Activated naive CD4-positive, alpha-beta T cell treated with anti-CD3 and anti-CD28 coated beads for 36 hours (primary cell): ENCODE results near the gene ATG4B. TPM values are rescaled to one million over a fixed set of nuclear protein-coding genes. Genes with fewer than 3 reads are reported as not detected.
A peak's percentile ranks its signal among the peaks of the same experiment; 100 is the strongest.

ENCODE experiments used
- CTCF ChIA-PET: fragments of 350-600 bp; sonication (Branson Sonifier 250); formaldehyde crosslinking; loops from one replicate; lab custom pipeline; 2021; ENCODE audit warnings: antibody characterized with exemption; lab: Charles Lee
- DNase-seq: peaks from one replicate; pipeline ENCODE4 v3.0.0-alpha.2; 2020
- H3K27ac Mint-ChIP-seq: one replicate; pipeline ENCODE4 v1.8.0; 2021; ENCODE audit warnings: mild to moderate bottlenecking, mixed read lengths
- H3K27me3 Mint-ChIP-seq: one replicate; pipeline ENCODE4 v1.8.0; 2021; ENCODE audit warnings: low read depth, mixed read lengths
- H3K36me3 Mint-ChIP-seq: one replicate; pipeline ENCODE4 v1.8.0; 2021; ENCODE audit warnings: low read depth, mixed read lengths
- H3K4me1 Mint-ChIP-seq: one replicate; pipeline ENCODE4 v1.8.0; 2021; ENCODE audit warnings: low read depth, mixed read lengths
- H3K4me3 Mint-ChIP-seq: one replicate; pipeline ENCODE4 v1.8.0; 2021; ENCODE audit warnings: mild to moderate bottlenecking, moderate library complexity, mixed read lengths
- H3K9me3 Mint-ChIP-seq: one replicate; pipeline ENCODE4 v1.8.0; 2021; ENCODE audit warnings: mixed read lengths
- intact Hi-C: fragments of 100-400 bp; cut with micrococcal nuclease; formaldehyde crosslinking; loops from one replicate; pipeline ENCODE4 v1.15.1; 2023
- total RNA-seq, 2 experiments: library from RNA; stranded (reverse); gene quantifications; one replicate each; pipeline ENCODE4 v1.2.3, GENCODE V29; 2021

ATG4B gene
- total RNA-seq, 2 experiments from 2014 or later, result 71.5 to 82.5 TPM

DNA sequence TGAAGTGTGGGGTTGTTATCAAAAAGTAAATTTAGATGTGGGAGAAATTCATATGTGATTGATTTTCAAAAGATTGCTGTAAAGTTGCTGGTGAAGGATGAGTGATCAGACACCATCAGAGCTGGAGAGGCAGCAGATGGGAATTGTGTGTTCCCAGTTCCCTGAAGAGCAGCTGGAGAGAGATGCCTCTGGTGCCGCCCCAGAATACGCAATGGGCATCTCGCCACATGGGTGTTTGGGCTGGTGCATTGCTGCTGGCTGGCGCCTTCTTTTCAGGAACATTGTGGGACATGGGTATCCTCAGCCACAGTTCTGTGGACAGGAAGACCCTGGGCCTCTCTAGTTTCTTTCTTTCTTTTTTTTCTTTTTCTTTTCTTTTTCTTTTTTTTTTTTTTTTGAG lies 11.9 kb downstream of the ATG4B start:
- intact Hi-C loops, result no loop called here
- no peaks in the 10 kb centered on the region for H3K27me3 Mint-ChIP-seq
- CTCF ChIA-PET, result no interaction called here
- H3K9me3 Mint-ChIP-seq, result no peaks in the 10 kb centered on the region
- peaks cover 9% of the 10 kb centered on the region for H3K4me1 Mint-ChIP-seq
- no peak overlapping the region for H3K4me3 Mint-ChIP-seq
- no peak for DNase-seq
- peaks cover 4% of the 10 kb centered on the region for H3K36me3 Mint-ChIP-seq
- H3K27ac Mint-ChIP-seq, result no peak overlapping the region

DNA sequence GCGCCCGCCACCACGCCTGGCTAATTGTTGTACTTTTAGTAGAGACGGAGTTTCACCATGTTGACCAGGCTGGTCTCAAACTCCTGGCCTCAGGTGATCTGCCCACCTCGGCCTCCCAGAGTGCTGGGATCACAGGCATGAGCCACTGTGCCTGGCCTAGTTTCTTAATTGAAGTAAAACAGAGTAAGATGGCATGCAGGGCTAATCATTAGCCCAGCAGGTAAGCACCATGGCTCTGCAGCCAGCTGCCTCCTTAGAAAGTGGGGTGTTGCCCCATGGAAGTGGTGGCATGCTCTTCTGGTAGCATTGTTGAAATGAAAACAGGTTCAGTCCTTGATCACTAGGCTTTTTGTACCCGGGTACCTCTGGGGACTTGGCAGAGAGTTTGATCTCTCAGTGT lies 12.4 kb downstream of the ATG4B start:
- no peaks in the 10 kb centered on the region for H3K9me3 Mint-ChIP-seq
- DNase-seq, result no peak
- CTCF ChIA-PET, result no interaction called here
- no peaks in the 10 kb centered on the region for H3K27me3 Mint-ChIP-seq
- H3K36me3 Mint-ChIP-seq, result peaks cover 5% of the 10 kb centered on the region
- H3K4me3 Mint-ChIP-seq, result no peak overlapping the region
- no peak overlapping the region for H3K27ac Mint-ChIP-seq
- intact Hi-C loops, result no loop called here
- H3K4me1 Mint-ChIP-seq, result peaks cover 8% of the 10 kb centered on the region

- intact Hi-C loops, result no loop called here
- no peaks in the 10 kb centered on the region for H3K9me3 Mint-ChIP-seq
- no peak overlapping the region for H3K4me3 Mint-ChIP-seq
- CTCF ChIA-PET, result no interaction called here
- no peak for DNase-seq
- no peaks in the 10 kb centered on the region for H3K27me3 Mint-ChIP-seq
- H3K36me3 Mint-ChIP-seq, result peaks cover 13% of the 10 kb centered on the region
- H3K4me1 Mint-ChIP-seq, result peaks cover 7% of the 10 kb centered on the region
- no peak overlapping the region for H3K27ac Mint-ChIP-seq
Observed at GRCh38 chr2:241652142-241652541, 14.6 kb downstream of the ATG4B start.

DNA sequence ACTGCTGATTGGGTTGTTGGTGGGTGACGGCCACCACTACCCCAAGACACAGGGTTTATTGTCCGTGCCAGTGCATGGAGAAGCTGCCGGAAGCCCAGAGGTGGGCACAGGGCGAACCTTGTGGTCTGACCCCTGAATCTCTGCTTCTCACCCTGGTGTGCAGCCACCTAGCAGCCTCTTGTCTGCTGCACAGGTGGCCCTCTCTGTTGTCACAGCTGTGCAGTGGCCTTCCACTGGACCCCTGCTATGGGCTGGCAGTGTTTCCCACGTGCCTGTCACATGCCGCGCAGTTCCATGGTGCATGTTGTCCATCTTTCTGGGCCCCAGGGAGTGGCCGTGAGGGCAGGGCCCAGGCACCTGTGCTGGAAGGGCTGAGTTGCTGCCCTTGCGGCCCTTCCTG lies 15.2 kb downstream of the ATG4B start:
- no peaks in the 10 kb centered on the region for H3K9me3 Mint-ChIP-seq
- H3K4me1 Mint-ChIP-seq, result peaks cover 7% of the 10 kb centered on the region
- intact Hi-C loops, result no loop called here
- no peak overlapping the region for H3K27ac Mint-ChIP-seq
- DNase-seq, result no peak
- CTCF ChIA-PET, result no interaction called here
- no peaks in the 10 kb centered on the region for H3K27me3 Mint-ChIP-seq
- H3K4me3 Mint-ChIP-seq, result no peak overlapping the region
- H3K36me3 Mint-ChIP-seq, result peaks cover 16% of the 10 kb centered on the region

DNA sequence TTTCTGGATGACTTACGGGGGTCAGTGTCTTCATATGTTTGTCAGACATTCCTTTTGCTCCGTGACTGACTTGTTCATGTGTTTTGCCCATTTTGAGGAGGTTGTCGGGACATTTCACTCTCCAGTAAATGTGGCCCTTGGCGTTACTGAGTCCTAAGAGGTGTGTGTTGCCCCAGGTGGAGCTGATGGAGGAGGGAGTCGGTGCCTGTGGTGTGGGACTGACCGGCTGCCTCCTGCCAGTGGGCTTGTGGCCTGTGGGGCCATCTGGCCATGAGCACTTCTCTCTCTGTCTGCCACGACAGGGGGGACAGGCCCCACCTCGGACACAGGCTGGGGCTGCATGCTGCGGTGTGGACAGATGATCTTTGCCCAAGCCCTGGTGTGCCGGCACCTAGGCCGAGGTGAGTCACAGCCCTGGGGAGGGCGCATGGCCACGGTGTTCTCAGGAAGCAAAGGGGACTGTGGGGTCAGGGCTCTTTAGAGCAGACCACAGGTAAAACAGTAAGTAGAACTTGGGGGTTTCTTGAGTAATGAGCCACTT lies 15.8 kb downstream of the ATG4B start:
- Mint-ChIP-seq H3K4me1 (peaks cover 7% of the 10 kb centered on the region), H3K36me3 (peaks cover 16% of the 10 kb centered on the region), H3K27me3 (no peaks in the 10 kb centered on the region), H3K4me3 (no peak overlapping the region), H3K27ac (no peak overlapping the region), H3K9me3 (no peaks in the 10 kb centered on the region)
- intact Hi-C loops, result no loop called here
- DNase-seq, result no peak
- CTCF ChIA-PET, result interaction anchor here (0.7 kb wide), 1 partner anchor 369 kb away, joined by 4 read pairs; no protein-coding TSS in a partner anchor

- Mint-ChIP-seq H3K27me3 (no peaks in the 10 kb centered on the region), H3K27ac (no peak overlapping the region), H3K36me3 (peaks cover 19% of the 10 kb centered on the region), H3K9me3 (no peaks in the 10 kb centered on the region), H3K4me1 (no peaks in the 10 kb centered on the region), H3K4me3 (no peak overlapping the region)
- intact Hi-C loops, result no loop called here
- CTCF ChIA-PET, result no interaction called here
- DNase-seq, result no peak
Observed at GRCh38 chr2:241654551-241654950, 17.1 kb downstream of the ATG4B start.

DNA sequence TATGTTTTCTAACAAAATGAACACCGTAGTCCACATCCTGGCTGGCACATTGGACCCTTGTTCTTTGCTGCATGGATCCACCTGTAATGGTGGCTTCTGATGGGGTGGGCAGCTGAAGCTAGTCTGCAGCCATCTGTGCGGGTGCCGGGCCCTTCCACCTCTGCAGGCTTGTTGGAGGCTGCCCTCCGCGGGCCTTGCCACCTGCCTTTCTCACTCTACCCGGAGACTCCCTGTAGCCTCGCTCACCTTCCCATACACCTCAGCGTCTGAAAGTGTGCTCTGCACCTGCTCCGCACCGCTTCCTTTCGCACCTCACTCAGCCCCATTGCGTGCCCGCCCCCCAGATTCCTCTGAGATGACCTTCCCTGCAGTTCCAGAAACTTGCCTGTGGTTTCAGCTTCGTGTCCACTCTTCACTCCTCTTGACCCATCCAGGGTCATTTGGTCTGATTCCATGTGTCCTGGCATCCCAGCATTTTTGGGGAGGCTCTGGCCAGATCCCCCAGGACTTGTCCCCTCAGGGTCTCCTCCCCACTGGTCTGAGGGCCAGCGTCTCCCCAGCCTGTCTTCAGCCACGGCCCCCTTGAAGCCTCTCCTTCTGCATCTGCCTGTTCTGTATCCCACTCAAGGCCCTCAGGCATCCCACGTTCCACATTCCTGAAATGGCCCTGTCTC lies 18.2 kb downstream of the ATG4B start:
- Mint-ChIP-seq H3K36me3 (peaks cover 24% of the 10 kb centered on the region), H3K27me3 (no peaks in the 10 kb centered on the region), H3K27ac (no peak overlapping the region), H3K4me1 (no peaks in the 10 kb centered on the region), H3K9me3 (no peaks in the 10 kb centered on the region), H3K4me3 (no peak overlapping the region)
- DNase-seq, result no peak
- intact Hi-C loops, result no loop called here
- CTCF ChIA-PET, result no interaction called here

- H3K9me3 Mint-ChIP-seq, result no peaks in the 10 kb centered on the region
- no peak overlapping the region for H3K27ac Mint-ChIP-seq
- H3K4me1 Mint-ChIP-seq, result no peaks in the 10 kb centered on the region
- H3K4me3 Mint-ChIP-seq, result no peak overlapping the region
- H3K27me3 Mint-ChIP-seq, result no peaks in the 10 kb centered on the region
- peaks cover 24% of the 10 kb centered on the region for H3K36me3 Mint-ChIP-seq
- CTCF ChIA-PET, result no interaction called here
- no peak for DNase-seq
- intact Hi-C loops, result no loop called here
Observed at GRCh38 chr2:241656190-241656741, 18.8 kb downstream of the ATG4B start.

DNA sequence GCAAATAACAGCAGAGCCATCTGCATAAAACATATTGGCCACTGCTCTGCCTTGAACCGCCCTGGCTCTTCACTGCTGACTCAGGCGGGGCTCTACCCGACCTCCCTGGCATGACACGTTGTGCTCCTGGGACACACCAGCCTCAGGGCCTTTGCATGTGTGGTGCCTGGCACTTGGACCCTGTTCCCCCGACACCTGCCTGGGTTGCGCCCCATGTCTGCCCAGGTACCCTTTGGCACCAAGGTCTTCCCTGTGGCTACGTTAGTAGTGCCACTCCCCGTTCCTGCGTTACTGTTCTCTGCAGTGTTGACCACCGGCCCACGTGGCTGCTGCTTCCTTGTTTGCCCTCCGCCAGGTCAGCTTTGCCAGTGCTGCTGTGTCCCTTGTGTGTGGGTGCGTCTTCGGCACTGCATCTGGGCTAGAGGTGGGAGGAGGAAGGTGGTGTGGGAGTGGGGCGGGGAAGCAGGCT lies 20.3 kb downstream of the ATG4B start:
- H3K27ac Mint-ChIP-seq, result no peak overlapping the region
- intact Hi-C loops, result no loop called here
- H3K4me3 Mint-ChIP-seq, result no peak overlapping the region
- no peaks in the 10 kb centered on the region for H3K27me3 Mint-ChIP-seq
- H3K9me3 Mint-ChIP-seq, result no peaks in the 10 kb centered on the region
- no peak for DNase-seq
- peaks cover 22% of the 10 kb centered on the region for H3K36me3 Mint-ChIP-seq
- H3K4me1 Mint-ChIP-seq, result no peaks in the 10 kb centered on the region
- CTCF ChIA-PET, result interaction anchor here (1.5 kb wide), 1 partner anchor 10 kb away, joined by 5 read pairs; no protein-coding TSS in a partner anchor

- peaks cover 22% of the 10 kb centered on the region for H3K36me3 Mint-ChIP-seq
- no peaks in the 10 kb centered on the region for H3K4me1 Mint-ChIP-seq
- CTCF ChIA-PET, result interaction anchor here (0.8 to 1.5 kb wide), 2 partner anchors 10 to 1329 kb away, joined by 3 to 5 read pairs; no protein-coding TSS in a partner anchor
- no peak overlapping the region for H3K27ac Mint-ChIP-seq
- H3K27me3 Mint-ChIP-seq, result no peaks in the 10 kb centered on the region
- no peak overlapping the region for H3K4me3 Mint-ChIP-seq
- intact Hi-C loops, result no loop called here
- DNase-seq, result no peak
- H3K9me3 Mint-ChIP-seq, result no peaks in the 10 kb centered on the region
Observed at GRCh38 chr2:241658296-241658695, 20.8 kb downstream of the ATG4B start.

DNA sequence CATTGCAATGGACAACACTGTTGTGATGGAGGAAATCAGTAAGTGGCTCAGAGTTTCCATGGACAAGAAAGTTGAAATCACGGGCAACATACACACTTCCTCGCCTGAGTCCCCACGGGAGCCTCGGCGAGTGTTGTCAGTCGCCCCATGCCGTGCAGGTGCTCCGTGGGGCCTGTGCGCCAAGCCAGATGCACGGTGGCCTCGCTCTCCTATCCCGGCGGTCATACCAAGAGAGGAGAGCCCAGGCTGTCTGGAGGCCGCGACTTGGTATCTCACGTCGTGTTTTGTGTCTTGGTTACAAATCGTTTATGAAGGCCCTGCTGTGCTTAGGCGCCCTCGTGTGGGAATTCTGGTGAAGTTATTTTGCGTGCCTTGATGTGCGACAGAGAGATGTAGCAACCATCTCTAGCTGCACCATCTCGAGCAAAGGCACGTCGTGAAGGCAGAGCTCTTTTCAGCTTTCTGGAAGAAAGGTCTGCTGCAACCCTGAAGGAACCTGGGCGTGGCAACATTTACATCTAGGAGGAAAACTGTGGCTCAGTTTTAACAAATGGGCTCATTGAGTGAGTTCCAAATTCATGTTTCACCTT lies 21.8 kb downstream of the ATG4B start:
- Mint-ChIP-seq H3K4me1 (no peaks in the 10 kb centered on the region), H3K36me3 (peaks cover 22% of the 10 kb centered on the region), H3K27ac (no peak overlapping the region), H3K4me3 (no peak overlapping the region), H3K9me3 (no peaks in the 10 kb centered on the region), H3K27me3 (no peaks in the 10 kb centered on the region)
- CTCF ChIA-PET, result interaction anchor here (0.7 to 1.5 kb wide), 5 partner anchors 11 to 155 kb away, joined by 3 to 6 read pairs (median 3); partner anchors contain the start of gene ATG4B
- intact Hi-C loops, result no loop called here
- peak; percentile 65 for DNase-seq

GRCh38 chr2:241660593-241661213 lies 23.2 kb downstream of the ATG4B start:
- H3K27me3 Mint-ChIP-seq, result no peaks in the 10 kb centered on the region
- no peak overlapping the region for H3K4me3 Mint-ChIP-seq
- CTCF ChIA-PET, result no interaction called here
- H3K4me1 Mint-ChIP-seq, result peaks cover 7% of the 10 kb centered on the region
- no peak overlapping the region for H3K27ac Mint-ChIP-seq
- intact Hi-C loops, result no loop called here
- no peak for DNase-seq
- H3K36me3 Mint-ChIP-seq, result peaks cover 17% of the 10 kb centered on the region
- no peaks in the 10 kb centered on the region for H3K9me3 Mint-ChIP-seq
